Fibroblast of lung (primary cell): ENCODE measurements around the gene PIK3C2G. TPM values are rescaled to one million over a fixed set of nuclear protein-coding genes. Genes with fewer than 3 reads are reported as not detected.

Experiments
- DNase-seq, 2 donors: peaks; one replicate each; pipeline versions ENCODE4 v3.0.0 to v3.0.0-alpha.2; 2010; ENCODE audit warnings: low read depth in 2 of 2
- H2AFZ ChIP-seq: 2 replicates; pipeline ENCODE4 v1.5.1; 2012; ENCODE audit warnings: low read length, control low read depth, inconsistent platforms
- H3K27ac ChIP-seq: 2 replicates; pipeline ENCODE4 v1.5.1; 2011; ENCODE audit warnings: low read length, control low read depth; ENCODE audit not compliant: insufficient read depth
- H3K27me3 ChIP-seq: 2 replicates; pipeline ENCODE4 v1.5.1; 2011; ENCODE audit warnings: mild to moderate bottlenecking, low read length; ENCODE audit not compliant: control insufficient read depth, insufficient read depth
- H3K36me3 ChIP-seq: 2 replicates; pipeline ENCODE4 v1.5.1; 2011; ENCODE audit warnings: low read length; ENCODE audit not compliant: control insufficient read depth, insufficient read depth
- H3K4me1 ChIP-seq: 2 replicates; pipeline ENCODE4 v1.5.1; 2011; ENCODE audit warnings: low read length; ENCODE audit not compliant: control insufficient read depth, insufficient read depth; ENCODE audit errors: extremely low read depth
- H3K4me2 ChIP-seq: 2 replicates; pipeline ENCODE4 v1.5.1; 2011; ENCODE audit warnings: low read length, control low read depth; ENCODE audit not compliant: insufficient read depth; ENCODE audit errors: extremely low read depth
- H3K4me3 ChIP-seq, 4 experiments: fragments of 200-600 bp in 1 of 4; sonication (generic) in 1 of 4; replicated peaks in 1 of 4; 2 replicates each; pipeline ENCODE4 v1.5.1; 2011 to 2016; ENCODE audit warnings: low read length in 4 of 4, low read depth in 3 of 4, mild to moderate bottlenecking in 3 of 4, control low read depth in 2 of 4, inconsistent platforms in 1 of 4, mixed read lengths in 1 of 4; ENCODE audit not compliant: insufficient read depth in 1 of 4; ENCODE audit errors: control extremely low read depth in 1 of 4
- H3K79me2 ChIP-seq: 2 replicates; pipeline ENCODE4 v1.5.1; 2012; ENCODE audit warnings: mild to moderate bottlenecking, low read length, inconsistent platforms; ENCODE audit not compliant: control insufficient read depth, insufficient read depth
- H3K9ac ChIP-seq: 2 replicates; pipeline ENCODE4 v1.5.1; 2011; ENCODE audit warnings: mild to moderate bottlenecking, low read length, control low read depth; ENCODE audit not compliant: insufficient read depth
- H3K9me3 ChIP-seq: 2 replicates; pipeline ENCODE4 v1.5.1; 2012; ENCODE audit warnings: low read depth, low read length; ENCODE audit not compliant: control insufficient read depth, insufficient read depth
- H4K20me1 ChIP-seq: 2 replicates; pipeline ENCODE4 v1.5.1; 2011; ENCODE audit warnings: low read length; ENCODE audit not compliant: control insufficient read depth, insufficient read depth; ENCODE audit errors: extremely low read depth
- CTCF ChIP-seq, 2 donors: IDR thresholded peaks in 1 of 2; conservative IDR thresholded peaks in 1 of 2; 1 replicate in 1 of 2; 2 replicates in 1 of 2; pipeline ENCODE4 v1.5.1; 2011 to 2012; ENCODE audit warnings: low read length in 2 of 2, control low read depth in 1 of 2, inconsistent platforms in 1 of 2, low read depth in 1 of 2, mild to moderate bottlenecking in 1 of 2
- EZH2 ChIP-seq: IDR thresholded peaks from 2 replicates; pipeline ENCODE4 v1.5.1; 2012; ENCODE audit warnings: low read length, control low read depth, mild to moderate bottlenecking; ENCODE audit errors: missing control alignments
- polyA plus RNA-seq, 2 donors: library from polyadenylated mRNA; depleted of rRNA in 1 of 2; stranded (reverse) in 1 of 2; unstranded in 1 of 2; fragments of >200 nt; gene quantifications; 2 replicates each; pipeline ENCODE4 v1.2.1, GENCODE V29; 2011 to 2012; ENCODE audit warnings: missing spikeins in 1 of 2
- total RNA-seq: library from RNA; depleted of rRNA; stranded (reverse); fragments of >200 nt; gene quantifications from 2 replicates; pipeline ENCODE4 v1.2.1, GENCODE V29; 2014

PIK3C2G gene
- total and polyA plus RNA-seq, 2 donors (not counting 1 experiment from before 2014, with no cell fraction given): not detected

GRCh38 chr12:18375131-18375530 lies 113.8 kb downstream of the PIK3C2G start:
- H3K4me1 ChIP-seq: no peaks in the 10 kb centered on the region
- H3K4me3 ChIP-seq: no peak overlapping the region
- no peak overlapping the region for H3K9ac ChIP-seq
- H3K79me2 ChIP-seq: no peaks in the 10 kb centered on the region
- H3K27ac ChIP-seq: no peak overlapping the region
- no peaks in the 10 kb centered on the region for H3K27me3 ChIP-seq
- no peaks in the 10 kb centered on the region for H3K36me3 ChIP-seq
- TF ChIP-seq CTCF (conservative IDR thresholded peaks at IDR 0.05 in 1 of 2, IDR thresholded peaks at IDR 0.05 in 1 of 2; ENCODE audit: low read depth in 1 of 2, low read length in 2 of 2): no peak
- no peak for TF ChIP-seq EZH2
- H3K9me3 ChIP-seq: no peaks in the 10 kb centered on the region
- no peaks in the 10 kb centered on the region for H4K20me1 ChIP-seq
- no peak overlapping the region for H2AFZ ChIP-seq
- H3K4me2 ChIP-seq: no peak overlapping the region
- peak in 1 of 2 donors; percentile 66 for DNase-seq

- no peaks in the 10 kb centered on the region for H4K20me1 ChIP-seq
- H3K27me3 ChIP-seq: no peaks in the 10 kb centered on the region
- no peak overlapping the region for H3K27ac ChIP-seq
- H3K4me2 ChIP-seq: no peak overlapping the region
- H3K79me2 ChIP-seq: no peaks in the 10 kb centered on the region
- no peak overlapping the region for H3K9ac ChIP-seq
- H3K4me3 ChIP-seq: no peak overlapping the region
- TF ChIP-seq CTCF (conservative IDR thresholded peaks at IDR 0.05 in 1 of 2, IDR thresholded peaks at IDR 0.05 in 1 of 2; ENCODE audit: low read depth in 1 of 2, low read length in 2 of 2) (no peak), EZH2 (no peak)
- H2AFZ ChIP-seq: no peak overlapping the region
- DNase-seq: no peak
- H3K4me1 ChIP-seq: no peaks in the 10 kb centered on the region
- H3K9me3 ChIP-seq: no peaks in the 10 kb centered on the region
- no peaks in the 10 kb centered on the region for H3K36me3 ChIP-seq
These were observed 114.3 kb downstream of the PIK3C2G start for GRCh38 chr12:18375583-18375982.

GRCh38 chr12:18382236-18382885 lies 121.0 kb downstream of the PIK3C2G start:
- no peak for TF ChIP-seq EZH2
- Histone ChIP-seq H3K4me1 (peaks cover 5% of the 10 kb centered on the region), H4K20me1 (no peaks in the 10 kb centered on the region), H3K9me3 (no peaks in the 10 kb centered on the region), H3K4me2 (peak overlapping the region; percentile 69), H3K4me3 (peak overlapping the region in 1 of 4 experiments; percentile 17), H2AFZ (no peak overlapping the region), H3K27ac (peak overlapping the region; percentile 58), H3K9ac (no peak overlapping the region), H3K36me3 (no peaks in the 10 kb centered on the region), H3K79me2 (no peaks in the 10 kb centered on the region), H3K27me3 (no peaks in the 10 kb centered on the region)
- DNase-seq: peak; percentile 30 to 55
